A549 (cell line): ENCODE measurements around the gene DCAF10. TPM values are rescaled to one million over a fixed set of nuclear protein-coding genes. Genes with fewer than 3 reads are reported as not detected.
A peak's percentile ranks its signal among the peaks of the same experiment; 100 is the strongest.

ENCODE experiments used
- ATAC-seq, 2 experiments: fragments of 200-7000 bp in 1 of 2; fragments of >200 bp in 1 of 2; cut with Nextera tagmentation in 1 of 2; cut with Tn5 transposase in 1 of 2; 3 replicates each; pipeline versions ENCODE4 v1.8.0 to v1.9.1; 2018 to 2020; ENCODE audit warnings: mild to moderate bottlenecking in 1 of 2, moderate library complexity in 1 of 2
- CTCF ChIA-PET: fragments of 300-600 bp; sonication (Branson Sonifier 250); formaldehyde crosslinking; extraction: SDS; loops from one replicate; lab custom pipeline; 2021; ENCODE audit warnings: antibody characterized with exemption, inconsistent platforms; lab: Yijun Ruan, JAX
- POLR2A ChIA-PET: fragments of 350-600 bp; formaldehyde crosslinking; extraction: SDS; loops from one replicate; lab custom pipeline; 2021; ENCODE audit warnings: antibody characterized with exemption, inconsistent platforms; lab: Yijun Ruan, JAX
- DNase-seq, 2 experiments: peaks; one replicate each; pipeline versions ENCODE4 v3.0.0 to v3.0.0-alpha.2; 2011 to 2016; ENCODE audit warnings: low read depth in 1 of 2, low spot score in 1 of 2
- FAIRE-seq: peaks from 2 replicates; lab custom pipeline; 2011; peaks lifted over from hg19 to GRCh38; lab: Jason Lieb, UNC
- H3K27ac ChIP-seq, 2 experiments: fragments of >200 bp; sonication (Bioruptor Twin); formaldehyde crosslinking; 3 replicates each; pipeline ENCODE4 v1.5.1; 2016 to 2017
- H3K4me1 ChIP-seq: fragments of >200 bp; sonication (Bioruptor Twin); formaldehyde crosslinking; 3 replicates; pipeline ENCODE4 v1.6.1; 2016
- H3K4me2 ChIP-seq: fragments of >200 bp; sonication (Bioruptor Twin); formaldehyde crosslinking; 3 replicates; pipeline ENCODE4 v1.6.1; 2016
- H3K4me3 ChIP-seq: fragments of >200 bp; sonication (Bioruptor Twin); formaldehyde crosslinking; 3 replicates; pipeline ENCODE4 v1.5.1; 2016
- H3K9me3 ChIP-seq: fragments of >200 bp; sonication (Bioruptor Twin); formaldehyde crosslinking; 3 replicates; pipeline ENCODE4 v1.6.1; 2016
- BHLHE40 ChIP-seq: IDR thresholded peaks from 2 replicates; pipeline ENCODE4 v1.6.1; 2012; ENCODE audit warnings: low read depth, low read length, inconsistent platforms
- CHD2 ChIP-seq: fragments of 150-350 bp; IDR thresholded peaks from 2 replicates; pipeline ENCODE4 v1.6.1; 2014; ENCODE audit warnings: low read length; ENCODE audit not compliant: partially characterized antibody
- CHD4 ChIP-seq: fragments of 200-600 bp; sonication (generic); IDR thresholded peaks from 2 replicates; pipeline ENCODE4 v1.6.1; 2016; ENCODE audit warnings: antibody characterized with exemption, mild to moderate bottlenecking, borderline replicate concordance
- CTCF ChIP-seq: fragments of >200 bp; sonication (Bioruptor Twin); formaldehyde crosslinking; IDR thresholded peaks from 3 replicates; pipeline ENCODE4 v1.5.1; 2016
- EHMT2 ChIP-seq: fragments of 200-600 bp; sonication (generic); IDR thresholded peaks from 2 replicates; pipeline ENCODE4 v1.6.1; 2016; ENCODE audit warnings: antibody characterized with exemption, low read depth, mild to moderate bottlenecking, moderate library complexity
- ESRRA ChIP-seq: fragments of 150-350 bp; IDR thresholded peaks from 2 replicates; pipeline ENCODE4 v1.6.1; 2014; ENCODE audit warnings: mild to moderate bottlenecking, low read length, borderline replicate concordance
- FOSB ChIP-seq: fragments of 250-450 bp; sonication (Bioruptor Pico); IDR thresholded peaks from 2 replicates; pipeline ENCODE4 v1.5.0; 2020; ENCODE audit warnings: mild to moderate bottlenecking, moderate library complexity
- FOSL2 ChIP-seq, 2 experiments: fragments of 450-650 bp in 1 of 2; fragments of >200 bp in 1 of 2; sonication (Bioruptor Twin) in 1 of 2; formaldehyde crosslinking; IDR thresholded peaks; 2 replicates each; pipeline versions ENCODE4 v1.5.0 to v1.6.1; 2016 to 2020; ENCODE audit warnings: mild to moderate bottlenecking in 1 of 2, moderate library complexity in 1 of 2
- FOXS1 ChIP-seq: fragments of 250-450 bp; sonication (Bioruptor Pico); IDR thresholded peaks from 2 replicates; pipeline ENCODE4 v1.5.0; 2020; ENCODE audit warnings: mild to moderate bottlenecking, moderate library complexity
- GATA3 ChIP-seq: IDR thresholded peaks from 2 replicates; pipeline ENCODE4 v1.6.1; 2012; ENCODE audit warnings: borderline replicate concordance
- HES2 ChIP-seq: fragments of >200 bp; sonication (Bioruptor Twin); formaldehyde crosslinking; IDR thresholded peaks from 2 replicates; pipeline ENCODE4 v1.6.1; 2016
- HEYL ChIP-seq: fragments of 250-450 bp; sonication (Bioruptor Pico); IDR thresholded peaks from 2 replicates; pipeline ENCODE4 v1.8.0; 2021; ENCODE audit warnings: mild to moderate bottlenecking, moderate library complexity
- HOXA7 ChIP-seq: fragments of 250-450 bp; sonication (Bioruptor Pico); IDR thresholded peaks from 2 replicates; pipeline ENCODE4 v1.5.0; 2020; ENCODE audit warnings: mild to moderate bottlenecking, moderate library complexity
- HOXB13 ChIP-seq: fragments of 250-450 bp; sonication (Bioruptor Pico); IDR thresholded peaks from 2 replicates; pipeline ENCODE4 v1.5.0; 2020; ENCODE audit warnings: low read depth, mild to moderate bottlenecking, moderate library complexity
- JUN ChIP-seq, 2 experiments: fragments of >200 bp; sonication (Bioruptor Twin); formaldehyde crosslinking; IDR thresholded peaks; 2 replicates in 1 of 2; 3 replicates in 1 of 2; pipeline ENCODE4 v1.6.1; 2016 to 2017
- MAZ ChIP-seq: fragments of 150-350 bp; IDR thresholded peaks from 2 replicates; pipeline ENCODE4 v1.6.1; 2014; ENCODE audit warnings: antibody characterized with exemption, low read depth, low read length, borderline replicate concordance
- NFE2L2 ChIP-seq: fragments of 150-350 bp; conservative IDR thresholded peaks from 2 replicates; pipeline ENCODE4 v1.6.1; 2014; ENCODE audit warnings: low read length
- PBX3 ChIP-seq: IDR thresholded peaks from 2 replicates; pipeline ENCODE4 v1.6.1; 2012
- PHF8 ChIP-seq: fragments of 200-600 bp; sonication (generic); IDR thresholded peaks from 2 replicates; pipeline ENCODE4 v1.6.1; 2016; ENCODE audit warnings: low read depth, mild to moderate bottlenecking, antibody characterized with exemption, moderate library complexity, borderline replicate concordance
- POLR2A ChIP-seq: IDR thresholded peaks from 2 replicates; pipeline ENCODE4 v1.6.1; 2012; ENCODE audit warnings: mild to moderate bottlenecking, low read length
- POLR2AphosphoS2 ChIP-seq: conservative IDR thresholded peaks from 2 replicates; pipeline ENCODE4 v1.6.1; 2012; ENCODE audit warnings: low read length, improper control_type of control experiment, inconsistent platforms
- TFCP2L1 ChIP-seq: fragments of 250-450 bp; sonication (Bioruptor Pico); IDR thresholded peaks from 2 replicates; pipeline ENCODE4 v1.5.0; 2021; ENCODE audit warnings: mild to moderate bottlenecking
- TP53 ChIP-seq: fragments of 250-450 bp; sonication (Bioruptor Pico); IDR thresholded peaks from 2 replicates; pipeline ENCODE4 v1.5.0; 2021; ENCODE audit warnings: mild to moderate bottlenecking, moderate library complexity
- USF2 ChIP-seq: fragments of 450-650 bp; IDR thresholded peaks from 2 replicates; pipeline ENCODE4 v1.6.1; 2014; ENCODE audit warnings: antibody characterized with exemption
- ZSCAN20 ChIP-seq: fragments of 250-450 bp; sonication (Bioruptor Pico); IDR thresholded peaks from 2 replicates; pipeline ENCODE4 v1.8.0; 2022; ENCODE audit warnings: mild to moderate bottlenecking, moderate library complexity
- WGBS: methylation state at CpG from one replicate; pipeline ENCODE4 v1.1.6; 2017; ENCODE audit errors: missing lambda C conversion rate; 5-methylcytosine and 5-hydroxymethylcytosine counted together
- polyA plus RNA-seq, 4 experiments: library from polyadenylated mRNA; depleted of rRNA in 3 of 4; stranded (reverse); fragments of >200 nt; fragmentation: RNase III in 1 of 4; extraction: RNeasy Plus Mini Kit Qiagen cat#74134 plus additional on column Dnase treatment in 1 of 4; gene quantifications; 2 replicates in 3 of 4; 3 replicates in 1 of 4; pipeline ENCODE4 v1.2.3, GENCODE V29; 2011 to 2017

The DCAF10 gene
- polyA plus RNA-seq, 2 of the 4 experiments (the other 2 are of a cell fraction): 11.5 to 25.8 TPM

GRCh38 chr9:37915911-37916470 is 115.4 kb downstream of the DCAF10 start:
- POLR2A ChIA-PET: no interaction called here
- FAIRE-seq: no peak
- WGBS: 93% methylated on average over 12 of the region's 14 CpGs
- ATAC-seq: no peak
- H3K9me3 ChIP-seq: no peaks in the 10 kb centered on the region
- H3K4me1 ChIP-seq: peaks cover 18% of the 10 kb centered on the region; the same call in 2 of the 3 replicates
- H3K27ac ChIP-seq: no peak overlapping the region; a peak in 1 of 6 replicates
- CTCF ChIA-PET: interaction anchor here (0.9 to 6.5 kb wide), 10 partner anchors 10 to 476 kb away, joined by 3 to 55 read pairs (median 6); partner anchors contain the start of gene ALDH1B1
- DNase-seq: no peak
- H3K4me3 ChIP-seq: no peak overlapping the region
- no peak overlapping the region for H3K4me2 ChIP-seq
- TF ChIP-seq ESRRA (no peak), FOSL2 (IDR thresholded peaks at IDR 0.05) (no peak), FOSL2 (CRISPR knock-in tag; IDR thresholded peaks at IDR 0.05) (no peak), EHMT2 (no peak), HOXB13 (CRISPR knock-in tag) (no peak), TFCP2L1 (CRISPR knock-in tag) (no peak), FOXS1 (CRISPR knock-in tag) (no peak), USF2 (no peak), HEYL (no peak), HOXA7 (no peak), ZSCAN20 (CRISPR knock-in tag) (no peak), POLR2A (no peak), GATA3 (no peak), POLR2AphosphoS2 (no peak), PBX3 (no peak)

- H3K9me3 ChIP-seq: no peaks in the 10 kb centered on the region
- TF ChIP-seq NFE2L2 (no peak), ZSCAN20 (CRISPR knock-in tag) (no peak), PHF8 (no peak), TP53 (CRISPR knock-in tag) (no peak), MAZ (no peak), CHD2 (no peak), JUN (IDR thresholded peaks at IDR 0.05) (no peak), FOSB (CRISPR knock-in tag) (no peak), PBX3 (no peak), CTCF (no peak), CHD4 (no peak), HES2 (no peak), BHLHE40 (no peak), TFCP2L1 (CRISPR knock-in tag) (no peak), FOXS1 (CRISPR knock-in tag) (no peak)
- ATAC-seq (no peak), DNase-seq (no peak), FAIRE-seq (no peak)
- H3K4me3 ChIP-seq: no peak overlapping the region
- no peak overlapping the region for H3K4me2 ChIP-seq
- peaks cover 18% of the 10 kb centered on the region; the same call in 2 of the 3 replicates for H3K4me1 ChIP-seq
- WGBS: 96% methylated on average over 14 of the region's 18 CpGs
- peak overlapping the region in 1 of 2 experiments; percentile 42; a peak in 1 of 6 replicates for H3K27ac ChIP-seq
- POLR2A ChIA-PET: no interaction called here
- CTCF ChIA-PET: interaction anchor here (0.9 to 6.5 kb wide), 10 partner anchors 11 to 476 kb away, joined by 3 to 55 read pairs (median 6); partner anchors contain the start of genes ALDH1B1 and SHB
Observed at GRCh38 chr9:37916471-37917312, 116.1 kb downstream of the DCAF10 start.
